ENCODE data around the gene MACROD2.

DNA sequence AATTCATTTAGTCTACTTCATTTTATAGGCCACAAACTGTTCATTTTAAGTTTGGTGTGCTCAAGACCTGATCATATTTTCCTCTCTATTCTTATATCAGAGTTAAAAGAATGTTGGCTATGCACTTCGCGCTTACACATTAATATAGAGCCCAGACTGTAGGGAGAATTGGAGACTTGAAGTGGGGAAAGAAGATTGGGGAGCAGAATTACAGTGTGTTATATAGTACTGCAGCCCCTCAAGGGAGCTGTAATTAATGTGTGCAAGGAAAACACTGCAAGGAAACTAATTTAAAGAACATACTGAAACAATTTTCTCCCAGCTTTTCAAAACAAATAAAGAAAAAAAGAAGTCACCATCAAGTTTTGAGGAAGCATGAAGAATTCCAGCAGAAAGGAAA, 914.8 kb downstream of the MACROD2 start:
- TF ChIP-seq, protein P1, sequence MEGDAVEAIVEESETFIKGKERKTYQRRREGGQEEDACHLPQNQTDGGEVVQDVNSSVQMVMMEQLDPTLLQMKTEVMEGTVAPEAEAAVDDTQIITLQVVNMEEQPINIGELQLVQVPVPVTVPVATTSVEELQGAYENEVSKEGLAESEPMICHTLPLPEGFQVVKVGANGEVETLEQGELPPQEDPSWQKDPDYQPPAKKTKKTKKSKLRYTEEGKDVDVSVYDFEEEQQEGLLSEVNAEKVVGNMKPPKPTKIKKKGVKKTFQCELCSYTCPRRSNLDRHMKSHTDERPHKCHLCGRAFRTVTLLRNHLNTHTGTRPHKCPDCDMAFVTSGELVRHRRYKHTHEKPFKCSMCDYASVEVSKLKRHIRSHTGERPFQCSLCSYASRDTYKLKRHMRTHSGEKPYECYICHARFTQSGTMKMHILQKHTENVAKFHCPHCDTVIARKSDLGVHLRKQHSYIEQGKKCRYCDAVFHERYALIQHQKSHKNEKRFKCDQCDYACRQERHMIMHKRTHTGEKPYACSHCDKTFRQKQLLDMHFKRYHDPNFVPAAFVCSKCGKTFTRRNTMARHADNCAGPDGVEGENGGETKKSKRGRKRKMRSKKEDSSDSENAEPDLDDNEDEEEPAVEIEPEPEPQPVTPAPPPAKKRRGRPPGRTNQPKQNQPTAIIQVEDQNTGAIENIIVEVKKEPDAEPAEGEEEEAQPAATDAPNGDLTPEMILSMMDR (IDR thresholded peaks at IDR 0.05; ENCODE audit: poor library complexity, severe bottlenecking): no peak
- TF ChIP-seq POLR2AphosphoS5 (IDR thresholded peaks at IDR 0.05) (no peak), RAD21 (conservative IDR thresholded peaks at IDR 0.05) (no peak), SMC3 (conservative IDR thresholded peaks at IDR 0.05; ENCODE audit: poor library complexity) (no peak)
